CD4-positive, alpha-beta T cell treated with Interleukin-17A for 1 hour (primary cell): ENCODE measurements around the gene CLK2.
"Not testable (repeated sequence)": the region's sequence is repeated elsewhere in the genome, so short reads cannot be mapped to it uniquely, and the experiment has no call there.

Source experiments
- DNase-seq: peaks from one replicate; pipeline ENCODE4 v3.0.0-alpha.2; 2020

Gene CLK2

DNA sequence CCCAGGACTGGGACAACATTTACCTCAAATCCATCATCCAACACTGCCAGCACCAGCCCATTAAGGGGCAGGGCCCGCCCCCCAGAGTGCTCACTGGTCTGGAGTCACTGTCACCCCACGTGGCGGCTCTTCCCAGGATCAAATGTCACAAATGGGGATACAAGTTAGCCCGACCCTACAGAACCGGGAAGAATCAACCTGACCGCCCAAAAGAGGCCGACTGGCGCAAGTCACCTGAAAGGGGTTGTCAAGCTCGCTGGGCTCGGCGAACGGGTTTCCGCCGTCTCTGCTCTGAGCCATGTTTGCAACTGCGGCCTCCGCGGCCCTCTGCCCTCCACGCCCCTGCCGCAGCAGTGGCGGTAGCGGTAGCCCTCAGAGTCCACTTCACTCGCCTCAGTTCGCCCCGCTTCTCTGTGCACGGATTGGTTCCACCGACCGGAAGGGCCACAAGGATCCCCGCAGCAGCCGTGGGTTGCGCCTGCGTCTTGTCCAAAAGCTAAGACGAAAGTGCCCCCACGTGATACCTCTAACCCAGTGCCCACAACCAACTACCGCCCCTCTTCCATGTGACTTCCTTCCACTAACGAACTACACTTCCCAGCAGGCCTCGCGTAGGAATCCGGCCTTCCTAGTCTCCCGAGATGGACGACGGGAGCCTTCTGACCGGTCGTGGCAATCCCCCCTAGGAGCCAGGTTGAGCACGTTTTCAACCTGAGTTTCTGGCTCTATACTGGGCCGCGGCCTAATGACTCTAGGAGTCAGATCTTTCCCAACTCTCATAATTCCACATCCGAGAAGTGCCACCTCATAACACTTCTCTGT is 11.2 kb downstream of the CLK2 start, which contains the start of gene SCAMP3:
Gene SCAMP3 (minus strand): TSS at position 509 of the 822 bp plus-strand sequence. CDS start 209 bp downstream, at position 300.
- peak; percentile 93 for DNase-seq

DNA sequence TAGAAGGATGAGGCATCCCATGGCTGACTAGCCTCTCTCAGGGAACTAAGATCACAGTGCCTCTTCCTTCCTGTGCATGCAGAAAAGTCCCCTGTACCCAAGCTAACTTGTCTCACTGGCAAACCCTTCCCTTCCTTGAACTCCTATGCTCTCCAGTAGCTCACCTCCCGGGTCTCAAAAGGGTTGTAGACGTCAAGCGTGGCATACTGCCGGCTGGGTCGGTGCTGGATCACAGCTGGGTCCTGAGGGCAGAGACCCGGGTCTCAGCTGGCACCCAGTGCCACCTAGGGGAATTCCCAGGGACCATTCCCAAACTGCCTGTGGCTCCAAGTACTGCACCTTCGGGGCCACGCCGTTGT is 11.8 kb downstream of the CLK2 start:
- peak; percentile 34 for DNase-seq

DNA sequence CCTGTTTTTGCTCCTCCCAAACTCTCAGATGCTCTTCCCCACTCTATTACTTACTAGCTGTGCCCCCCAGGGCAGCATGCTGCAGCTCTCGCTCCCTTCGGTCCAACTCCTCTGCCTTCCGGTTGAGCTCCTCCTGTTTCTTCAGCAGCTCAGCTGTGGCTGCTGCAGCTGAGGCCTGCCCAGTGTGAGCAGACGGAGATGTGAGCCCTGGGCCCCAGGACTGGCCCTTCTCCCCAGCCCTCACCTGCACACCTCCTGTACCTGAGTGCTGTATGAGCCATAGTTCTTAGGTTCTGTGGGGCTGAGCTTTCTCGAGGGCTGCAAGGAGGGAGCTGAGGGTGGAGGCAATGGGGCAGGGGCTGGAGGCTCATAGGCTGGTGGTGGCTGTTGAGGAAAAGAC is 13.0 kb downstream of the CLK2 start:
- no peak for DNase-seq

- no peak for DNase-seq
Measured at GRCh38 chr1:155256058-155256852, 17.0 kb downstream of the CLK2 start.

DNA sequence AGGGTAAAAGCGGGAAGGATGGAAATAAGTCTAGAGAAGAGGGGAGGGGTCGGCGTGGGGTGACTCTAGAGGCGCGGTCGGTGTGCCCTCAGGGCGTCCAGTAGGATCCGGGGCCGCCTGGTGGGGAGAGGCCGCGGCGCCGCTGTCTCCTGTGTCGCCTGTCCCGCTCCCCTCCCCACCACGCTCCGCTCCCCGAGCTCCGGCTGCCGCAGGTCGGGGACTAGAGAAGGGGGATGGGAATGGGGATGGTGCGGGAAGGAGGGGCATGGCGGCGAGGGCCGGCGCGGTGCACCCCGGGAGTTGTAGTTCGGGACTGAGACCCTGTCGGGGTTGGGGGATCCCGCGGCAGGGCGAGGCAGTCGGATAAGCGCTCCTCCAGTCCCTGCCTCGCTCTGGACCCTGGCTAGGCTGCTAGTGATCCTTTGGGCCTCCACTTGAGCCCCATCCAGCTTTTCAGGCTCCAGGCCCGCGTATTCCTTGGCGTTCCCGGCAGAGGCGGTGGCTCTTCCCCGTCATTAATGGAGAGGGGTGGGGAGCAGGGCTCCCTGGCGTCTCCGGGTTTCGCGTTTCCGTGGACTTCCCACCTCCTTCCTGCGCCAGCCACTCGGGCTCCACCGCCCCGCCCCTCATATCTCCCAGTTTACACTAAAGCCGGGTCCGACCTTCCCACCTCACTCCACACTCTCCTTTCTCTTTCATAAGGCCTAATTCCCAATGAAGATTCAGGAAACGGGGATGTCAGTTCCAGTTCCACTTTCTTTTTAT is 17.9 kb downstream of the CLK2 start, which contains the start of gene ENTREP3:
Gene ENTREP3 (minus strand): TSS at position 241 of the 765 bp plus-strand sequence. CDS start 606 bp downstream, outside the sequence.
- peak; percentile 82 for DNase-seq

DNA sequence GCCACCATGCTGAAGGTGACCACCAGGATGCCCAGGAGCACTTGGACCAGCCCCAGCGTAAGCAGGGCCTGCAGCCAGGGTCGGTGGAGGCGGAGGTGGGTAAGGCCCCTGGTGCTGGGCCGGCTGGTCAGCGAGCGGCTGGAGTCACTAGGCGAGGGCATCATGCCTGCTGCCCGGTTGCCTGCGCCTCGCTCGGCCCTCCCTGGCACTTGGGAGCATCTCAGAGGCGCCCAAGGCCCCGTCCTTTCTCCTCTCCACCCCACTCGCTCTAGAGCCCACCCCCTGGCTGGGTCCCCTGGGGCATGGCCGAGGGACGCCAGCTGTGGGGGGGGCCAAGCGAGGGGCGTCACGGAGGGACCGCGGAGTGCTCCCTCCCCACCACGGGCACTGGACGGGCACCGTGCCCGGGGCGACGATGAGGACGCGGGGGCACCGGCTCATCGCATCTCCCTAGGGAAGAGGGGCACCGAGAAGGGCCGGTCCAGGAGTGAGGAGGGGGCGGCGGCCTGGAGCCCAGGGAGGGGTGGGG is 18.5 kb downstream of the CLK2 start:
- DNase-seq, result no peak

- no peak for DNase-seq
Measured at GRCh38 chr1:155254228-155254713, 19.0 kb downstream of the CLK2 start.

DNA sequence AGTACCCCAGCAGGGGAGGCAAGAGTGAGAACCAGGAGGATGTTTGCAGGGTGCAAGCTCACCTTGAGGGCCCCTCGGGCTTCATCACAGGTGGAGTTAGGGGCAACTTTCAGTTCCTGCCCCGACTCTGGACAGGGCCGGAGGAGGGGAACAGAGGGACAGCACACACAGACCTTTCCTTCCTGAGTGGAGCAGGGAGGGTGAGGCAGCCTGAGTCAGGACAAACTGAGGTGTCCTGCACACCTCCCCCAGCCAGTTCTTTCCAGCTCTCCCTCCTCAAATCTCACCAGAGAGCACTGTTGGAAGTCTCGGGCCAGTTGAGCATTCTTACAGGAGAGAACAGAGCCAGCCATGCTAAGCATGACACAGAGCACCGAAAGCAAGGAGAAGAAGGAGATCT is 19.5 kb downstream of the CLK2 start:
- no peak for DNase-seq

DNA sequence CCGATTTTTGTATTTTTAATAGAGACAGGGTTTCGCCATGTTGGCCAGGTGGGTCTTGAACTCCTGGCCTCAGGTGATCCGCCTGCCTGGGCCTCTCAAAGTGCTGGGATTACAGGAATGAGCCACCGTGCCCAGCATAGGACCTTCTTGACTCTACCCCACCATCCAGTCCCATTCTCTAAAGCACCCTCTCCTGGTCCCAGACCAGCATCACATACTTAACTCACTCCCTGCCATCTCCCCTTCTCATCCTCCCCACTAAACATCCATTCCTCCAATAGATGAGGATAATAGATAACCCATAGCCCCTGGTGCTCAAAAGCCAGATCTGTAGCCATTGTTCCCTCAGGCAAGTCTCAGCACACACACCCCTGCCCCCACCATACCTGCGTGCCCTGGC is 20.1 kb downstream of the CLK2 start:
- no peak for DNase-seq

GRCh38 chr1:155251566-155251965 is 21.7 kb downstream of the CLK2 start:
- no peak for DNase-seq

DNA sequence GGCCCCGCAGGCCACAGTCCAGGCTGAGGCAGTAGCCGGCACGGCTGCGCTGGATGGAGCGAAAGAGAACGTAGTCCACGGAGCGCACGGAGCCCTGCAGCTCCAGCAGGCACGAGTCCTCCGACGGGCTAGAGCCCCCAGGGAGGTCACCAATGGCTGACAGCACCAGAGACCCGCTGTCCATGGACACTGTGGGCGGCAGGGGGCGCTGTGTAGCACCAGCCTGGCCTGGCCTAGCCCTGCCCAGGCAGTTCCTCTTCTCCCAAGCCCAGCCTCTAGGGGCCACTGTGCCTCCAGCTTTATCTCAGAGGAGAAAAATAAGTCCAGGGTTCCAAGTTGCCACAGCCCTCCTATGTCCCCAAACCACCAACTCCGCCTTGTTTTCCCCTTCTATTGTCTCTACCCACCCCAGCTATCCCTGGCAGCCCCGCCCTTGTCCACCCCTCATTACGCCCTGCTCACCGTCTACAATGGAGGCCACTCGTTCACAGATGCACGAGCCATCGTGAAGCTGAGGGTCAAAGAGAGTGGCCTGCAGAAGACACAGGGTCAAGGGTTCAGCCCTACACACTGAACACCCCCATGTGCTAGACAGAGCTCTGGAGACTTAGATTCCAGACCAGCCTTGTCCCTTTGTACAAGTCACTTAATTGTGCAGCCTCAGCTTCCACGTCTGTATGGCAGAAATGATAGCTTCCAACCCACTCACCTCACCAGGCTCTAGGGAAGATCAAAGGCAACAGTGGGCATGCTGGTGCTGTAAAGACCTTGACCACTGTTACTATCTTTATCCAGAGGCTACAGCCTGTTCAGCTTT is 22.5 kb downstream of the CLK2 start:
- peak; percentile 95 for DNase-seq

DNA sequence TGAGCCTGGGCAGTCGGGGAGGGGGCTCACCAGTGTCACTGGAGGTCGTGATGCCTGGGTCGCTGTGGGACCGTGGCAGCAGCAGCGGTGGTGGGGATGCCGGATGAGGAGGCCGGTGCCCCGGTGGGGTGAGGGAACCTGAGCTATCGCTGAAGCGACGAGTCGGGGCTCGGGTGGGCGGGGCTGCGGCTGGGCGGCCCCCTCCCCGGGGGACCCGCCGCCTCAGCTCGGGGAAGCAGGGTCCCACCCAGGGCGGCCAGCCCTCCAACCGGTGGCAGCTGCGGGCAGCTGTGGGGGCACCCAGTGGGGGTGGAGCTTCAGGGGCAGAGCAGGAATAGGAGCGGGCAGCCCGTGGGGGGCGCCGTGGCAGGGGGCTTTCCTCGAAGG is 23.1 kb downstream of the CLK2 start:
- DNase-seq, result no peak

GRCh38 chr1:155247667-155248553 is 25.4 kb downstream of the CLK2 start:
- DNase-seq, result no peak

DNA sequence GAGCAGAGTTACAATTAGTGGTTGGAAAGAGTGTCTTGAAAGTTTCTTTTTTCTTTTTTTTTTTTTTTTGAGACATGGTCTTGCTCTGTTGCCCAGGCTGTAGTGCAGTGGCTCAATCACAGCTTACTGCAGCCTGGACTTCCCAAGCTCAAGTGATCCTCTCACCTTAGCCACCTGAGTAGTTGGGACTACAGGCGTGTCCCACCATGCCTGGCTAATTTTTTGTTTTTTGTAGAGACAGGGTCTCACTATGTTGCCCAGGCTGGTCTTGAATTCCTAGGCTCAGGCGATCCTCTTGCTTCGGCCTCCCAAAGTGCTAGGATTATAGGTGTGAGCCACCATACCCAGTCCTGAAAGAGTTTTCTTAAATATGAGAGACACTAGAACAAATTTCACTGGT is 26.5 kb downstream of the CLK2 start:
- not testable (repeated sequence) for DNase-seq

DNA sequence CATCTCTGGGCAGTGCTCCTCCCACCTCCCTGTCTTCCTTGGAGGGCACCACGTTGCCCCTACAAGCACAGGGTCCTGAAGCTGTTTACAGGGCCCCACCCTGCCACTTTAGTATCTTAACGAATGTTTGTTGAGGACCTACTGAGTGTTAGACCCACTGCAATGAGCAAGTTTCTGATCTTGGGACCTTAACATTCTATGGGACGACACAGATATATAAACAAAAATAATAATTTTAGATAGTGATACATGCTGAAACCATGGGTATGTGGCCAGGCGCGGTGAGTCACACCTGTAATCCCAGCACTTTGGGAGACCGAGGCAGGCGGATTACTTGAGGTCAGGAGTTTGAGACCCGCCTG is 28.2 kb downstream of the CLK2 start:
- no peak for DNase-seq

DNA sequence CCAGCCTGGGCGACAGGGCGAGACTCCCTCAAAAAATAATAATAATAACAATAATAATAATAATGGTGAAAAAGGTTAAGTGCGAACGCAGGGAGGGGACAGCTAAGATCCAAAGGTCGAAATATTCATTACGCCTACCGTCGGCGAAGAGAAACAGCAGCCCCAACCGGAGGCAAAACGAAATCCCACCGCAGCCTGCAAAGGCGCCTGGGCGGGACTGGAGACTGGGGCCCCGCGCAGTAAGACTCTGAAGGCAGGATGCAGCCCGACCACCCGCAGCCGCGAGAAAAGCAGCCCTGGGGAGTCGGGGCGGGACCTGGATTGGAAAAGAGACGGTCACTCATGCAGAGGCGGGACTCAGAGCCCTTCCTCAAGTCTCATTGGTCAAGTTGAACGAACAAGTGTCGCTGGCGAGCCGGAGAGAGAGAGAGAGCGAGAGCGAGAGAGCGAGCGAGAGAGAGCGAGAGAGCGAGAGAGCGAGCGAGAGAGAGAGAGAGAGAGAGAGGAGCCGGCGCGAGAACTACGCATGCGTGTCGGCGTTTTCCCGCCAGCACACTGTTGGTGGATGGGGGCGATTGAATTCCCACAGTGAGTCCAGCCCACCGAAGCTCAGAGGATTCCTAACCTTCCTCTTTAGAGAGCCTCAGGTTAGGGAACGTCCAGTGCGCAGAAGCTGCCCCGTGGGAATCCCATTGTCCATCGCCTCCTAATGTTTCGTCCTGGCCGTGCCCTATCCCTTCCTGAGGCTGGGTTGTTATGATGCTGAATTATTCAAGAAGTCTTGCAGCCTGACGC is 28.7 kb downstream of the CLK2 start:
- peak; percentile 98 for DNase-seq

- DNase-seq, result no peak
Measured at GRCh38 chr1:155242805-155243358, 30.4 kb downstream of the CLK2 start.

GRCh38 chr1:155241841-155242264 is 31.5 kb downstream of the CLK2 start:
- peak; percentile 28 for DNase-seq

GRCh38 chr1:155241069-155241679 is 32.1 kb downstream of the CLK2 start:
- peak; percentile 85 for DNase-seq
